H1 (cell line): ENCODE measurements around the gene KLF6. TPM values are rescaled to one million over a fixed set of nuclear protein-coding genes. Genes with fewer than 3 reads are reported as not detected.

Source experiments
- CTCF ChIA-PET: fragments of 300-600 bp; sonication (Branson Sonifier 250); formaldehyde crosslinking; loops from one replicate; lab custom pipeline; 2021; ENCODE audit not compliant: partially characterized antibody; lab: Charles Lee
- POLR2A ChIA-PET: fragments of 300-600 bp; sonication (Branson Sonifier 250); formaldehyde crosslinking; loops from one replicate; lab custom pipeline; 2021; ENCODE audit warnings: inconsistent platforms; ENCODE audit not compliant: partially characterized antibody; lab: Charles Lee
- DNase-seq, 2 experiments: peaks; one replicate each; pipeline versions ENCODE4 v3.0.0 to v3.0.0-alpha.2; 2010 to 2022; ENCODE audit warnings: low spot score in 2 of 2, low read depth in 1 of 2, mixed read lengths in 1 of 2
- FAIRE-seq: peaks from 2 replicates; lab custom pipeline; 2011; peaks lifted over from hg19 to GRCh38; lab: Jason Lieb, UNC
- H2AFZ ChIP-seq: 2 replicates; pipeline ENCODE4 v1.8.1; 2012; ENCODE audit warnings: low read length, inconsistent platforms
- H2AK5ac ChIP-seq: 2 replicates; pipeline ENCODE4 v1.6.1; 2013; ENCODE audit warnings: low read depth, low read length
- H2BK120ac ChIP-seq: replicated peaks from 2 replicates; pipeline ENCODE3; 2013; ENCODE audit warnings: low read depth, low read length, inconsistent platforms
- H2BK12ac ChIP-seq: 2 replicates; pipeline ENCODE4 v1.6.1; 2013; ENCODE audit warnings: low read depth, low read length
- H2BK15ac ChIP-seq: 2 replicates; pipeline ENCODE4 v1.6.1; 2013; ENCODE audit warnings: low read length
- H2BK20ac ChIP-seq: 2 replicates; pipeline ENCODE4 v1.6.1; 2013; ENCODE audit warnings: low read length
- H2BK5ac ChIP-seq: 2 replicates; pipeline ENCODE4 v1.6.1; 2013; ENCODE audit warnings: low read depth, low read length
- H3K14ac ChIP-seq: 2 replicates; pipeline ENCODE4 v1.6.1; 2013; ENCODE audit warnings: inconsistent platforms; ENCODE audit not compliant: insufficient read length
- H3K18ac ChIP-seq: 2 replicates; pipeline ENCODE4 v1.6.1; 2013; ENCODE audit warnings: low read length; ENCODE audit errors: extremely low read depth
- H3K23ac ChIP-seq: 2 replicates; pipeline ENCODE4 v1.6.1; 2013; ENCODE audit warnings: inconsistent platforms; ENCODE audit not compliant: insufficient read length
- H3K23me2 ChIP-seq: 2 replicates; pipeline ENCODE4 v1.6.1; 2013; ENCODE audit warnings: low read depth, low read length
- H3K27ac ChIP-seq: 2 replicates; pipeline ENCODE4 v1.6.1; 2011; ENCODE audit warnings: low read depth, low read length, inconsistent platforms
- H3K27me3 ChIP-seq, 4 experiments: replicated peaks in 1 of 4; 1 replicate in 1 of 4; 2 replicates in 3 of 4; pipeline versions ENCODE4 v1.6.1 to v1.8.1; 2011 to 2013; ENCODE audit warnings: low read length in 3 of 4, mild to moderate bottlenecking in 3 of 4, inconsistent platforms in 2 of 4, mixed read lengths in 2 of 4, moderate library complexity in 1 of 4; ENCODE audit not compliant: control insufficient read depth in 3 of 4, insufficient read depth in 3 of 4; ENCODE audit errors: extremely low read depth in 1 of 4
- H3K36me3 ChIP-seq, 4 experiments: 2 replicates each; pipeline versions ENCODE4 v1.6.1 to v1.8.1; 2011 to 2013; ENCODE audit warnings: mild to moderate bottlenecking in 4 of 4, low read length in 3 of 4, moderate library complexity in 2 of 4, control low read depth in 1 of 4, inconsistent platforms in 1 of 4; ENCODE audit not compliant: insufficient read depth in 4 of 4, control insufficient read depth in 2 of 4
- H3K4ac ChIP-seq: replicated peaks from 2 replicates; pipeline ENCODE3; 2013; ENCODE audit warnings: low read length, low read depth, mixed read lengths, inconsistent platforms; ENCODE audit not compliant: insufficient read length
- H3K4me1 ChIP-seq, 4 experiments: replicated peaks in 1 of 4; 1 replicate in 1 of 4; 2 replicates in 3 of 4; pipeline versions ENCODE4 v1.6.1 to v1.8.1; 2011 to 2013; ENCODE audit warnings: low read length in 3 of 4, inconsistent platforms in 2 of 4, mixed read lengths in 1 of 4; ENCODE audit not compliant: insufficient read depth in 4 of 4, control insufficient read depth in 3 of 4
- H3K4me2 ChIP-seq, 2 experiments: 2 replicates each; pipeline versions ENCODE4 v1.6.1 to v1.8.1; 2011 to 2013; ENCODE audit warnings: low read depth in 2 of 2, low read length in 2 of 2, control low read depth in 1 of 2, inconsistent platforms in 1 of 2, mild to moderate bottlenecking in 1 of 2; ENCODE audit not compliant: insufficient read depth in 1 of 2
- H3K4me3 ChIP-seq, 4 experiments: fragments of 200-600, 300-600 bp in 1 of 4; sonication (generic), shearing (Covaris generic), sonication (Bioruptor Twin) in 1 of 4; 2 replicates each; pipeline versions ENCODE4 v1.5.1 to v1.8.1; 2011 to 2016; ENCODE audit warnings: low read length in 4 of 4, low read depth in 3 of 4, control low read depth in 2 of 4, inconsistent platforms in 2 of 4, mild to moderate bottlenecking in 2 of 4, mixed read lengths in 1 of 4, moderate library complexity in 1 of 4; ENCODE audit not compliant: insufficient read depth in 2 of 4; ENCODE audit errors: extremely low read depth in 1 of 4
- H3K56ac ChIP-seq: replicated peaks from 2 replicates; pipeline ENCODE3; 2013; ENCODE audit warnings: low read depth, mild to moderate bottlenecking, mixed read lengths, low read length, inconsistent platforms; ENCODE audit not compliant: insufficient read length
- H3K79me1 ChIP-seq: 2 replicates; pipeline ENCODE4 v1.6.1; 2013; ENCODE audit warnings: low read depth, low read length, control low read depth
- H3K79me2 ChIP-seq, 2 experiments: 2 replicates each; pipeline versions ENCODE4 v1.6.1 to v1.8.1; 2012 to 2013; ENCODE audit warnings: low read length in 2 of 2, mild to moderate bottlenecking in 2 of 2, inconsistent platforms in 1 of 2; ENCODE audit not compliant: insufficient read depth in 2 of 2, control insufficient read depth in 1 of 2
- H3K9ac ChIP-seq, 4 experiments: replicated peaks in 1 of 4; 1 replicate in 1 of 4; 2 replicates in 3 of 4; pipeline versions ENCODE4 v1.6.1 to v1.8.1; 2011 to 2013; ENCODE audit warnings: low read depth in 3 of 4, low read length in 3 of 4, control low read depth in 2 of 4, mild to moderate bottlenecking in 2 of 4, moderate library complexity in 2 of 4, inconsistent platforms in 1 of 4; ENCODE audit errors: extremely low read depth in 1 of 4
- H3K9me3 ChIP-seq, 2 experiments: 2 replicates each; pipeline versions ENCODE4 v1.6.1 to v1.8.1; 2012 to 2013; ENCODE audit warnings: mild to moderate bottlenecking in 2 of 2, moderate library complexity in 2 of 2, control low read depth in 1 of 2, inconsistent platforms in 1 of 2, low read depth in 1 of 2, low read length in 1 of 2, mixed read lengths in 1 of 2; ENCODE audit not compliant: insufficient read depth in 2 of 2
- H4K20me1 ChIP-seq, 2 experiments: replicated peaks in 1 of 2; 2 replicates each; pipeline versions ENCODE3 to v1.8.1; 2011 to 2013; ENCODE audit warnings: inconsistent platforms in 2 of 2, low read length in 2 of 2, mild to moderate bottlenecking in 1 of 2; ENCODE audit not compliant: insufficient read depth in 2 of 2, control insufficient read depth in 1 of 2
- H4K5ac ChIP-seq: 2 replicates; pipeline ENCODE4 v1.6.1; 2013; ENCODE audit warnings: low read length, low read depth, mixed read lengths, inconsistent platforms; ENCODE audit not compliant: insufficient read length
- H4K8ac ChIP-seq: 2 replicates; pipeline ENCODE4 v1.8.0; 2013; ENCODE audit warnings: mild to moderate bottlenecking, moderate library complexity, low read length, inconsistent platforms; ENCODE audit not compliant: insufficient read depth; ENCODE audit errors: extremely low read depth
- H4K91ac ChIP-seq: replicated peaks from 2 replicates; pipeline ENCODE3; 2013; ENCODE audit warnings: low read length, mixed read lengths, inconsistent platforms; ENCODE audit not compliant: insufficient read length
- BCL11A ChIP-seq, 2 experiments: IDR thresholded peaks; one replicate each; pipeline ENCODE4 v1.6.1; 2011; ENCODE audit warnings: low read depth in 2 of 2, low read length in 2 of 2, mild to moderate bottlenecking in 2 of 2
- CBX5 ChIP-seq: fragments of 300-800, 300-1000 bp; sonication (generic); IDR thresholded peaks from 2 replicates; pipeline ENCODE4 v1.7.1; 2016; ENCODE audit warnings: antibody characterized with exemption, low read length, low read depth
- CHD1 ChIP-seq: IDR thresholded peaks from 2 replicates; pipeline ENCODE4 v1.6.1; 2012; ENCODE audit warnings: low read depth, low read length, improper control_type of control experiment
- FOSL1 ChIP-seq: IDR thresholded peaks from 2 replicates; pipeline ENCODE4 v1.6.1; 2011; ENCODE audit warnings: mild to moderate bottlenecking, low read depth, low read length, moderate library complexity; ENCODE audit not compliant: insufficient read depth
- RFX5 ChIP-seq: IDR thresholded peaks from 2 replicates; pipeline ENCODE4 v1.6.1; 2011; ENCODE audit warnings: low read depth, low read length, improper control_type of control experiment, borderline replicate concordance
- TAF1 ChIP-seq: IDR thresholded peaks from 2 replicates; pipeline ENCODE4 v1.6.1; 2011; ENCODE audit warnings: mild to moderate bottlenecking, low read depth, low read length
- WGBS, 2 experiments: shearing (Covaris generic) in 1 of 2; methylation state at CpG; one replicate each; pipeline versions ENCODE4 v1.1.6 to v1.1.7; 2013 to 2015; ENCODE audit warnings: low lambda C conversion rate in 2 of 2, mixed read lengths in 2 of 2, inconsistent platforms in 1 of 2, low coverage in 1 of 2, missing lambda C conversion rate in 1 of 2; ENCODE audit not compliant: insufficient replicate concordance in 2 of 2, insufficient coverage in 1 of 2, insufficient read length in 1 of 2; ENCODE audit errors: extremely low coverage in 1 of 2, missing lambda C conversion rate in 1 of 2; 5-methylcytosine and 5-hydroxymethylcytosine counted together
- polyA plus RNA-seq, 7 experiments: library from polyadenylated mRNA; depleted of rRNA in 3 of 7; stranded (reverse) in 5 of 7; unstranded in 2 of 7; fragments of >200 nt in 5 of 7; fragments of 200-250 nt in 2 of 7; gene quantifications; 1 replicate in 5 of 7; 2 replicates in 1 of 7; 4 replicates in 1 of 7; pipeline versions ENCODE4 v1.2.1 to v1.2.3, GENCODE V29; 2011 to 2013; ENCODE audit warnings: missing spikeins in 2 of 7, mixed read lengths in 2 of 7
- total RNA-seq: library from RNA; stranded (reverse); fragmentation: NEBNext Ultra II Directional; extraction: Animal tissue kit (Norgen Biotek cat#: 25700); gene quantifications from 2 replicates; pipeline ENCODE4 v1.2.1, GENCODE V29; 2021
- TF ChIP-seq, protein P1 (sequence below), 3 experiments: IDR thresholded peaks; 1 replicate in 2 of 3; 2 replicates in 1 of 3; pipeline versions ENCODE4 v1.5.1 to v1.6.1; 2011; ENCODE audit warnings: low read length in 3 of 3, mild to moderate bottlenecking in 3 of 3, inconsistent platforms in 2 of 3, low read depth in 1 of 3, moderate library complexity in 1 of 3; ENCODE audit not compliant: insufficient read depth in 1 of 3; ENCODE audit errors: control extremely low read depth in 1 of 3
- TF ChIP-seq, protein P2 (sequence below): IDR thresholded peaks from 2 replicates; pipeline ENCODE4 v1.6.1; 2012; ENCODE audit warnings: low read length, inconsistent platforms
- TF ChIP-seq, protein P3 (sequence below): IDR thresholded peaks from 2 replicates; pipeline ENCODE4 v1.6.1; 2012; ENCODE audit warnings: inconsistent platforms

The KLF6 gene
- total and polyA plus RNA-seq, 2 of the 8 experiments (the other 6 are each of a cell fraction or from before 2014, with no cell fraction given): 5.7 to 19.5 TPM

DNA sequence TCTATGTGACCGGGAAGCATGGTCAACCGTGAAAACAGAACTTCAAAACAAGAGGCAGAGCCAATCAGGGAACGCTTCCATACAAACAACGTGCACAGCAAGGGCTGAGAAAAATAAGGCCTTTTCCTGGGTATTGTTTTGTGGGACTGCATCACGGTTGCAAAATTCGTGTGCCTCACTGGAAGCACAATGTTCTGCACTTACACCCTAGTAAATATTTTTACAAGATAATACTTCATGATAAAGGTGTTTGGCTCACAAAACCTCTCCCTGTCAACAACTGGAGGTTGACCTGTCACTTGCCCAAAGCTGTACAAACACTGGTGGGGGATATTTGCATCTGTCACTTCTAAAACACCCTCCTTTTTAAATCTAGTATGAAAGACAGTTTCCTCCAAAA, 37.0 kb downstream of the KLF6 start:
- Histone ChIP-seq H3K27ac (no peak overlapping the region), H2BK5ac (no peak overlapping the region), H2AK5ac (no peak overlapping the region), H2BK15ac (no peak overlapping the region), H3K4me3 (no peak overlapping the region), H2BK120ac (no peak overlapping the region), H2BK20ac (no peak overlapping the region), H4K91ac (no peak overlapping the region), H3K4me1 (peaks cover 0 to 6% (median 5%) of the 10 kb centered on the region in 4 experiments; a peak in 4 of 7 replicates), H3K18ac (no peak overlapping the region), H3K79me1 (no peaks in the 10 kb centered on the region), H2AFZ (no peak overlapping the region), H3K36me3 (no peaks in the 10 kb centered on the region), H3K27me3 (no peaks in the 10 kb centered on the region), H3K9me3 (no peaks in the 10 kb centered on the region), H3K79me2 (no peaks in the 10 kb centered on the region), H3K4ac (no peak overlapping the region), H4K20me1 (no peaks in the 10 kb centered on the region), H3K4me2 (no peak overlapping the region), H3K23me2 (no peaks in the 10 kb centered on the region), H2BK12ac (no peak overlapping the region), H3K23ac (no peak overlapping the region), H3K9ac (no peak overlapping the region), H4K5ac (no peak overlapping the region), H3K14ac (no peak overlapping the region), H4K8ac (no peak overlapping the region), H3K56ac (no peak overlapping the region)
- WGBS, 2 experiments: 91% methylated on average over 6 of the region's 6 CpGs; no CpG with 5 or more reads in 1 of the 2 experiments
- FAIRE-seq (no peak), DNase-seq (no peak)
- ChIA-PET CTCF (no interaction called here), POLR2A (interaction anchor here (1.2 to 1.7 kb wide), 2 partner anchors 13 to 38 kb away, joined by 3 to 4 read pairs; no protein-coding TSS in a partner anchor)
- TF ChIP-seq FOSL1 (no peak), CBX5 (no peak), BCL11A (IDR thresholded peaks at IDR 0.05; ENCODE audit: low read depth in 2 of 2, low read length in 2 of 2) (no peak), CHD1 (no peak), RFX5 (no peak), TAF1 (no peak)
- TF ChIP-seq, protein P1, sequence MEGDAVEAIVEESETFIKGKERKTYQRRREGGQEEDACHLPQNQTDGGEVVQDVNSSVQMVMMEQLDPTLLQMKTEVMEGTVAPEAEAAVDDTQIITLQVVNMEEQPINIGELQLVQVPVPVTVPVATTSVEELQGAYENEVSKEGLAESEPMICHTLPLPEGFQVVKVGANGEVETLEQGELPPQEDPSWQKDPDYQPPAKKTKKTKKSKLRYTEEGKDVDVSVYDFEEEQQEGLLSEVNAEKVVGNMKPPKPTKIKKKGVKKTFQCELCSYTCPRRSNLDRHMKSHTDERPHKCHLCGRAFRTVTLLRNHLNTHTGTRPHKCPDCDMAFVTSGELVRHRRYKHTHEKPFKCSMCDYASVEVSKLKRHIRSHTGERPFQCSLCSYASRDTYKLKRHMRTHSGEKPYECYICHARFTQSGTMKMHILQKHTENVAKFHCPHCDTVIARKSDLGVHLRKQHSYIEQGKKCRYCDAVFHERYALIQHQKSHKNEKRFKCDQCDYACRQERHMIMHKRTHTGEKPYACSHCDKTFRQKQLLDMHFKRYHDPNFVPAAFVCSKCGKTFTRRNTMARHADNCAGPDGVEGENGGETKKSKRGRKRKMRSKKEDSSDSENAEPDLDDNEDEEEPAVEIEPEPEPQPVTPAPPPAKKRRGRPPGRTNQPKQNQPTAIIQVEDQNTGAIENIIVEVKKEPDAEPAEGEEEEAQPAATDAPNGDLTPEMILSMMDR (IDR thresholded peaks at IDR 0.05; ENCODE audit: control extremely low read depth in 1 of 3, insufficient read depth in 1 of 3, low read depth in 1 of 3, low read length in 3 of 3): no peak
- TF ChIP-seq, protein P2, sequence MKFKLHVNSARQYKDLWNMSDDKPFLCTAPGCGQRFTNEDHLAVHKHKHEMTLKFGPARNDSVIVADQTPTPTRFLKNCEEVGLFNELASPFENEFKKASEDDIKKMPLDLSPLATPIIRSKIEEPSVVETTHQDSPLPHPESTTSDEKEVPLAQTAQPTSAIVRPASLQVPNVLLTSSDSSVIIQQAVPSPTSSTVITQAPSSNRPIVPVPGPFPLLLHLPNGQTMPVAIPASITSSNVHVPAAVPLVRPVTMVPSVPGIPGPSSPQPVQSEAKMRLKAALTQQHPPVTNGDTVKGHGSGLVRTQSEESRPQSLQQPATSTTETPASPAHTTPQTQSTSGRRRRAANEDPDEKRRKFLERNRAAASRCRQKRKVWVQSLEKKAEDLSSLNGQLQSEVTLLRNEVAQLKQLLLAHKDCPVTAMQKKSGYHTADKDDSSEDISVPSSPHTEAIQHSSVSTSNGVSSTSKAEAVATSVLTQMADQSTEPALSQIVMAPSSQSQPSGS: no peak
- TF ChIP-seq, protein P3, sequence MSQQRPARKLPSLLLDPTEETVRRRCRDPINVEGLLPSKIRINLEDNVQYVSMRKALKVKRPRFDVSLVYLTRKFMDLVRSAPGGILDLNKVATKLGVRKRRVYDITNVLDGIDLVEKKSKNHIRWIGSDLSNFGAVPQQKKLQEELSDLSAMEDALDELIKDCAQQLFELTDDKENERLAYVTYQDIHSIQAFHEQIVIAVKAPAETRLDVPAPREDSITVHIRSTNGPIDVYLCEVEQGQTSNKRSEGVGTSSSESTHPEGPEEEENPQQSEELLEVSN: no peak
